ENCODE measurements around the gene DNASE2.

DNASE2 gene

DNA sequence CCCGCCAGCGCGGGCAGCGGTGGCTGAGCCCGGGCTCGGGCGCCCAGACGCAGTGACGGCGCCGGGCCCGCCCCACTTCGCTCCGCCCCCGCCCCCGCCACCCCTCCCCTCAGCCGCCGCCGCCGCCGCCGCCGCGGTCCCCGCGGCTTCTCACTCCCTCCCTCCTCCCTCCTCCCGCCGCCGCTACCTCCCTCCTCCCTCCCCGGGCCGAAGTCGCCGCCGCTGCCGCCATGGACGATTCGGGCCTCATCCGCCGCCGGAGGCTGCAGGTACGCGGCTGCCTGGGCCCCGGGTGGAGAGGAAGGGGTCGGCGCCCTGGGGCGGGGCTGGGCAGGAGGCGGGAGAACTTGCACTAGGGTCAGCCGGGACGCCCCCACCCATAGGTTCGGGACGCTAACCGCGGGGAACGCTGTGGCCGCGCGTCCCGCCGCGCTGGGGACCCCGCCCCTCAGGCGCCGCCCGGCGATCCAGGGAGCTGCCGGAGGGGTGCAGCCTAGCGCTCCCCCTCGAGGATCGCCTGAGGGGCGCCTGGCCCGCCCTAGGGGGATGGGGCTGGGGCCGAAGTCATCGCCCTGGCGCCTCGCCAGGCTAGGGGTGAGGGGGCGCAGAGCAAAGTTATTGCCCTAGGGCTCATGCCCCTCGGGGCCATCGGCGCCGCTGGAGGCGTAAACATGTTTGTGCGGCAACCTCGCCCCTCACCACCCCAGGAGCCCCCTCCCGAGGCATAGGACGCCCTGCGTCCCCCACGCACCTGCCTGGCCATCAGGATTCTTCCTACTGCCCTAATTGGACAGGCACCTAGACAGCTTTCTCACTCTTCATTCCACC is 47.3 kb downstream of the DNASE2 start:
- no peaks in the 10 kb centered on the region for H4K20me1 ChIP-seq (ENCODE audit: insufficient read depth, low read length)
- peak overlapping the region; percentile 91; the same call in 1 of the 2 replicates for H2AFZ ChIP-seq (ENCODE audit: low read depth, low read length)
- H3K4me1 ChIP-seq (ENCODE audit: low read length) = peaks cover 22% of the 10 kb centered on the region
- H3K79me2 ChIP-seq (ENCODE audit: low read length) = no peaks in the 10 kb centered on the region
- peak overlapping the region; percentile 69 for H3K9ac ChIP-seq (ENCODE audit: low read length)
- TF ChIP-seq, protein P1, sequence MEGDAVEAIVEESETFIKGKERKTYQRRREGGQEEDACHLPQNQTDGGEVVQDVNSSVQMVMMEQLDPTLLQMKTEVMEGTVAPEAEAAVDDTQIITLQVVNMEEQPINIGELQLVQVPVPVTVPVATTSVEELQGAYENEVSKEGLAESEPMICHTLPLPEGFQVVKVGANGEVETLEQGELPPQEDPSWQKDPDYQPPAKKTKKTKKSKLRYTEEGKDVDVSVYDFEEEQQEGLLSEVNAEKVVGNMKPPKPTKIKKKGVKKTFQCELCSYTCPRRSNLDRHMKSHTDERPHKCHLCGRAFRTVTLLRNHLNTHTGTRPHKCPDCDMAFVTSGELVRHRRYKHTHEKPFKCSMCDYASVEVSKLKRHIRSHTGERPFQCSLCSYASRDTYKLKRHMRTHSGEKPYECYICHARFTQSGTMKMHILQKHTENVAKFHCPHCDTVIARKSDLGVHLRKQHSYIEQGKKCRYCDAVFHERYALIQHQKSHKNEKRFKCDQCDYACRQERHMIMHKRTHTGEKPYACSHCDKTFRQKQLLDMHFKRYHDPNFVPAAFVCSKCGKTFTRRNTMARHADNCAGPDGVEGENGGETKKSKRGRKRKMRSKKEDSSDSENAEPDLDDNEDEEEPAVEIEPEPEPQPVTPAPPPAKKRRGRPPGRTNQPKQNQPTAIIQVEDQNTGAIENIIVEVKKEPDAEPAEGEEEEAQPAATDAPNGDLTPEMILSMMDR (IDR thresholded peaks at IDR 0.05; ENCODE audit: low read depth, low read length) = peak; percentile 19; the same call in 1 of the 2 replicates
- TF ChIP-seq EZH2phosphoT487 (IDR thresholded peaks at IDR 0.05; ENCODE audit: low read depth) = no peak
- no peaks in the 10 kb centered on the region for H3K36me3 ChIP-seq (replicated peaks; ENCODE audit: low read depth, low read length)
- peak overlapping the region; percentile 86 for H3K4me2 ChIP-seq (ENCODE audit: low read length)
- H3K4me3 ChIP-seq (ENCODE audit: low read length) = peak overlapping the region; percentile 90
- peaks cover 21% of the 10 kb centered on the region for H3K27me3 ChIP-seq (ENCODE audit: low read depth, low read length)
- H3K9me3 ChIP-seq (ENCODE audit: insufficient read depth, low read length) = no peaks in the 10 kb centered on the region
- H3K27ac ChIP-seq (ENCODE audit: low read length) = no peak overlapping the region

DNA sequence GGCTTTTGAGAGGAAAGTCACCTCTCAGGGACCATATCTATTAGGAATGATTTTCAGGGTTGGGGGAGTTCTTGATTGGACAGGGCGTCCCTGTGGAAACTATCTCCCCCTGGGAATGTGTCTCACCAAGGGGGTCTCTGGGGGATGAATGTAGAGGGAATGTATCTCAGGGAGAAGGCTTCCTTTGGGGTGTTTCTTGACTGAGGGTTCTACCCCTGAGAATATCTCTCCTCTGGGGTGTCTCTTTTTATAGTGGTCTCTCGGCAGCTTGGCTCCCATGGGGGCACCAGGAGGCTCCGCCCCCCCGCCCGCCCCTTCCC is 47.9 kb downstream of the DNASE2 start:
- Histone ChIP-seq H3K27ac (ENCODE audit: low read length) (no peak overlapping the region), H3K36me3 (replicated peaks; ENCODE audit: low read depth, low read length) (no peaks in the 10 kb centered on the region), H2AFZ (ENCODE audit: low read depth, low read length) (no peak overlapping the region), H3K4me3 (ENCODE audit: low read length) (peak overlapping the region; percentile 73), H3K4me1 (ENCODE audit: low read length) (peaks cover 21% of the 10 kb centered on the region), H3K27me3 (ENCODE audit: low read depth, low read length) (peaks cover 21% of the 10 kb centered on the region), H4K20me1 (ENCODE audit: insufficient read depth, low read length) (no peaks in the 10 kb centered on the region), H3K9me3 (ENCODE audit: insufficient read depth, low read length) (no peaks in the 10 kb centered on the region), H3K9ac (ENCODE audit: low read length) (peak overlapping the region; percentile 31; the same call in 1 of the 2 replicates), H3K4me2 (ENCODE audit: low read length) (peak overlapping the region; percentile 86), H3K79me2 (ENCODE audit: low read length) (no peaks in the 10 kb centered on the region)
- no peak for TF ChIP-seq EZH2phosphoT487 (IDR thresholded peaks at IDR 0.05; ENCODE audit: low read depth)
- TF ChIP-seq, protein P1 (IDR thresholded peaks at IDR 0.05; ENCODE audit: low read depth, low read length) = no peak

DNA sequence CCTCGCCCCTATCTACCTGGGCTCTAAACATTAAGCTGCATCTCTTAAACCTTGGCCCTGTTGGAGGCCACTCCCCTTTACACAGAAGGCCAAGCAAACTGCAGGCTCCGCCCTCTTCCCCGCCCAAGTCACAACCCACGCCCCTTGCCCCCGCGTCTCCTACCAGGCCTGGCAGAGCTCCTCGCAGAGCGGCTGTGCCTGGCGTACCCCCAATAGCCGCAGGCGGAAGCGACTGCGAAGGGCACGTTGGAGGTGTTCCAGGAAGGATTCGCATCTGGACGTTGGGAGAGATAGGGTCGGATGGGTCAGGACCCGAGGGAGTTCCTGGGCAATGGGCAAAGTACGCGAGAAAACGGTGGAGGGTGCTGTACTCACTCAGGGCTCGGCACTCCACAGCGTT is 52.8 kb downstream of the DNASE2 start:
- H4K20me1 ChIP-seq (ENCODE audit: insufficient read depth, low read length) = no peaks in the 10 kb centered on the region
- no peaks in the 10 kb centered on the region for H3K9me3 ChIP-seq (ENCODE audit: insufficient read depth, low read length)
- H3K4me1 ChIP-seq (ENCODE audit: low read length) = peaks cover 8% of the 10 kb centered on the region
- no peak overlapping the region for H3K27ac ChIP-seq (ENCODE audit: low read length)
- H2AFZ ChIP-seq (ENCODE audit: low read depth, low read length) = no peak overlapping the region
- H3K79me2 ChIP-seq (ENCODE audit: low read length) = no peaks in the 10 kb centered on the region
- TF ChIP-seq EZH2phosphoT487 (IDR thresholded peaks at IDR 0.05; ENCODE audit: low read depth) = no peak
- TF ChIP-seq, protein P1 (IDR thresholded peaks at IDR 0.05; ENCODE audit: low read depth, low read length) = no peak
- no peak overlapping the region for H3K4me2 ChIP-seq (ENCODE audit: low read length)
- H3K27me3 ChIP-seq (ENCODE audit: low read depth, low read length) = peaks cover 9% of the 10 kb centered on the region; the same call in 1 of the 2 replicates
- no peaks in the 10 kb centered on the region for H3K36me3 ChIP-seq (replicated peaks; ENCODE audit: low read depth, low read length)
- no peak overlapping the region for H3K9ac ChIP-seq (ENCODE audit: low read length)
- no peak overlapping the region for H3K4me3 ChIP-seq (ENCODE audit: low read length)

GRCh38 chr19:12825254-12826131 is 55.8 kb downstream of the DNASE2 start:
- Histone ChIP-seq H3K79me2 (ENCODE audit: low read length) (no peaks in the 10 kb centered on the region), H3K4me3 (ENCODE audit: low read length) (no peak overlapping the region), H3K36me3 (replicated peaks; ENCODE audit: low read depth, low read length) (no peaks in the 10 kb centered on the region), H3K9ac (ENCODE audit: low read length) (no peak overlapping the region), H3K27ac (ENCODE audit: low read length) (no peak overlapping the region), H3K4me2 (ENCODE audit: low read length) (no peak overlapping the region), H2AFZ (ENCODE audit: low read depth, low read length) (no peak overlapping the region), H3K4me1 (ENCODE audit: low read length) (no peaks in the 10 kb centered on the region), H3K9me3 (ENCODE audit: insufficient read depth, low read length) (no peaks in the 10 kb centered on the region), H3K27me3 (ENCODE audit: low read depth, low read length) (no peaks in the 10 kb centered on the region), H4K20me1 (ENCODE audit: insufficient read depth, low read length) (no peaks in the 10 kb centered on the region)
- no peak for TF ChIP-seq EZH2phosphoT487 (IDR thresholded peaks at IDR 0.05; ENCODE audit: low read depth)
- TF ChIP-seq, protein P1 (IDR thresholded peaks at IDR 0.05; ENCODE audit: low read depth, low read length) = no peak

Data from OCI-LY3 (cell line).